Keratinocyte (primary cell): Measurements from ENCODE around the gene PATL2.

Experiments
- CTCF ChIP-seq, 3 experiments: IDR thresholded peaks in 1 of 3; conservative IDR thresholded peaks in 1 of 3; optimal IDR thresholded peaks in 1 of 3; 2 replicates in 2 of 3; 3 replicates in 1 of 3; pipeline versions ENCODE3 to v1.5.1; 2011; ENCODE audit warnings: low read length in 3 of 3, mild to moderate bottlenecking in 3 of 3, moderate library complexity in 2 of 3, control low read depth in 1 of 3, inconsistent platforms in 1 of 3; ENCODE audit not compliant: insufficient read depth in 2 of 3; ENCODE audit errors: extremely low read depth in 1 of 3
- EZH2 ChIP-seq: IDR thresholded peaks from one replicate; pipeline ENCODE4 v1.6.1; 2012; ENCODE audit warnings: inconsistent platforms, mild to moderate bottlenecking, low read length, moderate library complexity

- TF ChIP-seq CTCF (optimal IDR thresholded peaks at IDR 0.05 in 1 of 3, IDR thresholded peaks at IDR 0.05 in 1 of 3, conservative IDR thresholded peaks at IDR 0.05 in 1 of 3; ENCODE audit: extremely low read depth in 1 of 3, insufficient read depth in 2 of 3, low read length in 3 of 3) (no peak), EZH2 (no peak)
Observed at GRCh38 chr15:44659056-44659455, 52.1 kb downstream of the PATL2 start.
